Left ventricle myocardium inferior (tissue), 1 donor: ENCODE results near the gene CDH20. TPM values are rescaled to one million over a fixed set of nuclear protein-coding genes. Genes with fewer than 3 reads are reported as not detected.

Experiments
- DNase-seq: peaks from one replicate; pipeline ENCODE4 v3.0.0-alpha.2; 2020
- H3K27ac ChIP-seq: fragments of 200-600 bp; replicated peaks from 2 replicates; pipeline ENCODE4 v1.8.0; 2021
- H3K27me3 ChIP-seq: fragments of 200-600 bp; 2 replicates; pipeline ENCODE4 v1.8.0; 2021; ENCODE audit warnings: low read depth
- H3K36me3 ChIP-seq: fragments of 200-600 bp; 2 replicates; pipeline ENCODE4 v1.8.0; 2021
- H3K4me1 ChIP-seq: fragments of 200-600 bp; 2 replicates; pipeline ENCODE4 v1.8.0; 2021
- H3K4me3 ChIP-seq: fragments of 200-600 bp; 2 replicates; pipeline ENCODE4 v1.8.0; 2021; ENCODE audit warnings: mild to moderate bottlenecking, moderate library complexity
- H3K9me3 ChIP-seq: fragments of 200-600 bp; replicated peaks from 2 replicates; pipeline ENCODE4 v1.8.0; 2021
- intact Hi-C: fragments of 100-400 bp; cut with micrococcal nuclease; formaldehyde crosslinking; loops from one replicate; pipeline ENCODE4 v1.11.0; 2022
- total RNA-seq: library from RNA; stranded (reverse); fragmentation: NEBNext Ultra II Directional; extraction: Animal tissue kit (Norgen Biotek cat#: 25700); gene quantifications from one replicate; pipeline ENCODE4 v1.2.1, GENCODE V29; 2021
- TF ChIP-seq, protein P1 (sequence below): fragments of 200-600 bp; IDR thresholded peaks from 2 replicates; pipeline ENCODE4 v1.8.0; 2021; ENCODE audit warnings: antibody characterized with exemption, mild to moderate bottlenecking, borderline replicate concordance
- donor health status: DM: no; HTN: yes; CAD: no; lungs with severe emphysema.

The CDH20 gene
- total RNA-seq, 1 donor from 2014 or later: not detected

DNA sequence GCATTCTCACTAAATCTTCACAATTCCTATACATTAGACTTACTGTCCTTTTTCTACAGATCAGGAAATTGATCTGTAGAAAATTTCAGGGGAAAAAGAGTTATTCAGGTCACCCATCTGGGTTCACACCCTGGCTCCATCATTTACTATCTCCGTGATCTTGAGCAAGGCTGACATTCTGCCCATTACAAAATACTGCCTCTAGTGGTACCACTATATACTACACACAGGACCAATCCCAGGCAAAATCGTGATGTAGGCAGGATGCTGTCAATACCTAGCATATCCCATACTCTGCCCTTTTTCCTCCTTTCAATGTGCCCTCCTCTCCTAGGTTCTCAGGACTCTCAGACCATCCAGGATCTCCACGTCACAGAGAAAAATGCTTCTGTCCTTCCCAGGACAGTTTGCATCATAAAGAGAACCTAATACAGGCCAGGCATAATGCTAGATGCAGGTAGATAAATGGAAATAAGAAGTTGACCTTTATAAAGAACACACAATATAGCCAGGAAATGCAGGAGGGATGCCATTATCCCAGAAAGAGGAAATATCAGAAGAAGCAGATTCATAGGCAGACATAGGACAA is 101.9 kb downstream of the CDH20 start:
- intact Hi-C loops: no loop called here
- H3K27ac ChIP-seq: no peak overlapping the region
- H3K4me3 ChIP-seq: no peak overlapping the region
- no peaks in the 10 kb centered on the region for H3K36me3 ChIP-seq
- no peaks in the 10 kb centered on the region for H3K27me3 ChIP-seq
- peaks cover 6% of the 10 kb centered on the region for H3K9me3 ChIP-seq
- TF ChIP-seq, protein P1, sequence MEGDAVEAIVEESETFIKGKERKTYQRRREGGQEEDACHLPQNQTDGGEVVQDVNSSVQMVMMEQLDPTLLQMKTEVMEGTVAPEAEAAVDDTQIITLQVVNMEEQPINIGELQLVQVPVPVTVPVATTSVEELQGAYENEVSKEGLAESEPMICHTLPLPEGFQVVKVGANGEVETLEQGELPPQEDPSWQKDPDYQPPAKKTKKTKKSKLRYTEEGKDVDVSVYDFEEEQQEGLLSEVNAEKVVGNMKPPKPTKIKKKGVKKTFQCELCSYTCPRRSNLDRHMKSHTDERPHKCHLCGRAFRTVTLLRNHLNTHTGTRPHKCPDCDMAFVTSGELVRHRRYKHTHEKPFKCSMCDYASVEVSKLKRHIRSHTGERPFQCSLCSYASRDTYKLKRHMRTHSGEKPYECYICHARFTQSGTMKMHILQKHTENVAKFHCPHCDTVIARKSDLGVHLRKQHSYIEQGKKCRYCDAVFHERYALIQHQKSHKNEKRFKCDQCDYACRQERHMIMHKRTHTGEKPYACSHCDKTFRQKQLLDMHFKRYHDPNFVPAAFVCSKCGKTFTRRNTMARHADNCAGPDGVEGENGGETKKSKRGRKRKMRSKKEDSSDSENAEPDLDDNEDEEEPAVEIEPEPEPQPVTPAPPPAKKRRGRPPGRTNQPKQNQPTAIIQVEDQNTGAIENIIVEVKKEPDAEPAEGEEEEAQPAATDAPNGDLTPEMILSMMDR: peak; percentile 43
- H3K4me1 ChIP-seq: no peaks in the 10 kb centered on the region
- no peak for DNase-seq

- TF ChIP-seq, protein P1: no peak
- H3K27me3 ChIP-seq: no peaks in the 10 kb centered on the region
- H3K36me3 ChIP-seq: no peaks in the 10 kb centered on the region
- H3K27ac ChIP-seq: no peak overlapping the region
- intact Hi-C loops: no loop called here
- H3K4me3 ChIP-seq: no peak overlapping the region
- no peaks in the 10 kb centered on the region for H3K9me3 ChIP-seq
- no peak for DNase-seq
- no peaks in the 10 kb centered on the region for H3K4me1 ChIP-seq
These were observed 110.0 kb downstream of the CDH20 start for GRCh38 chr18:61443081-61443725.

DNA sequence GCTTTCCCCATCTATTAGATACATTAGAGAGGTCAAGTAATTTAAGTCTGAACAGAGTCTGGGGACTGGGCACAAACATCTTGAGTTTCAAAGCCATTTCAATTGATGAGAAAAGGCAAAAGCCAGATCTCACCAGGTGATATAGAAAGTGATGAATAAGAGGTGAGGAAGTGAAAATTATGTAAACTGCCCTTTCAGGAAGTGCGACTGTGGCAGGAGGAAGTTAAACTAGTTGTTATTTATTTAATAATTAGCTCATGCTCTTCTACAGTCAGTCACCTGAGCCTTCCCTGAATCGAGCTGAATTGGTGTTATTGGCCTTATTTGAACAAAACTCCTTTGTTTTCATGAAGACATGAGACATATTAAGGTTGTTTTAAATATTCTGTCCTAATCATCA is 115.1 kb downstream of the CDH20 start:
- Histone ChIP-seq H3K27ac (no peak overlapping the region), H3K27me3 (no peaks in the 10 kb centered on the region), H3K9me3 (no peaks in the 10 kb centered on the region), H3K4me1 (no peaks in the 10 kb centered on the region), H3K36me3 (no peaks in the 10 kb centered on the region), H3K4me3 (no peak overlapping the region)
- intact Hi-C loops: no loop called here
- no peak for DNase-seq
- TF ChIP-seq, protein P1: no peak

DNA sequence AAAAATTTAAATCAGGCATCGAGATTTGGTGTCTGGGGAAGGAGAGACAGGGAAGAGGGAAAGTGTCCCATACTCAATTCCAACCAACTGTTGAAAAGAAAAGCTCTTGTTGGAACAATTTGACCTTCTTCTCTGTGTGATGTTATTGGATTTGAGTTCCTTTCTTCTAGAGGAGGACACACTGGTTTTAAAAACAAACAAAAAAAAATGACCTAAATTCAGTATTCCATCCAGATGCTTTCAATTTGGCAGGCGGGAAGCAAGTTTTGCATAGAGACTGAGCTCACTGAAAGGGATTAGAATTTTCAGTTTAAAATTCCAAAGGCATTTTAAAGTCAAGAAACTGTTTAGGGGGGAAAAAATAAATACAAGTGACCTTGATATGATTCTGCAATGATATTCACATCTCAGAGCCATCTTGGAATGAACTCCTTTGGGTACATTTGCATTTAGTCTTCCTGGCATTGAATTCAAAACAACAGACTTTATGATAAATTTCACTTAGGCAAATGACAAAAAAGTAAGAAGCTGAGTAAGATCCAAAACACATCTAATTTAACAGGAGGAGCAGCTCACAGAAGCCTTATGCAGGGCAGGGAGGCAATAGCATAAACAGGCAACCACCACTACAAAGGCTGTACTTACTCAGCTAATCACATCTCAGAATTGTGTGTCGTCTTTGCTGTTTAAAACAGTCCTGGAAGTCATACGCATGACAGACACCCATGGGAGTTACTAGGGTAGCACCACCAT is 126.8 kb downstream of the CDH20 start:
- no peak for DNase-seq
- H3K4me3 ChIP-seq: no peak overlapping the region
- H3K9me3 ChIP-seq: no peaks in the 10 kb centered on the region
- no peaks in the 10 kb centered on the region for H3K4me1 ChIP-seq
- no peaks in the 10 kb centered on the region for H3K27me3 ChIP-seq
- intact Hi-C loops: no loop called here
- H3K27ac ChIP-seq: no peak overlapping the region
- TF ChIP-seq, protein P1: no peak
- H3K36me3 ChIP-seq: no peaks in the 10 kb centered on the region

DNA sequence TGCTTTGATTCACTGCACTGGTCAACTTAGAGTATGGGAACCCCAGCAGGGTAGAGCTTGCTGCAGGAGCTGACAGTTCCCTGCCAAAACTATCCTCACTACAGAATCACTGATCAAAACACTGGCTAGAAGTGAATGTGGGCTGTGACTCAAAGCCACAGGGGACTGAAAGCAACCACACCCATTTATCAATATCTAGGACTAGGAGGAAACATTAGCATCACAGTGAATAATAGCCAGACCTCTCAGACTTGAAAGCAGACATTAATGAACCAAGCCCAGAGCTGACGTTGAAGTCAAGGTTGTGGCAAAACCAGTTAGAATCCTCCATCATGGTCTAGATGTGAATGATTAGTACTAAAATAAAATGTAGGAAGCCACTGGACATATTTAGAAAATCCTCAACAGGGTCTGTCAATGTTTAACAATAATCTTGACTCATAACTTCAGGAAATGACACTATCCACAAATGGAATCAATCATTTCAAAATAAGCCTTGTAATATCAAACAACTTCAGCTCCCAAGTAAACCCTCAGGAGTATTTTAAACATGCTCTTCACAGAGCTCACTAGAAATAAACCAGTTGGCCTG is 131.4 kb downstream of the CDH20 start:
- Histone ChIP-seq H3K9me3 (no peaks in the 10 kb centered on the region), H3K4me3 (no peak overlapping the region), H3K36me3 (no peaks in the 10 kb centered on the region), H3K27me3 (no peaks in the 10 kb centered on the region), H3K4me1 (no peaks in the 10 kb centered on the region), H3K27ac (no peak overlapping the region)
- intact Hi-C loops: no loop called here
- DNase-seq: no peak
- TF ChIP-seq, protein P1: no peak
